Keratinocyte (primary cell): ENCODE measurements around the gene MEIS2. TPM values are rescaled to one million over a fixed set of nuclear protein-coding genes. Genes with fewer than 3 reads are reported as not detected.

Experiments
- DNase-seq: peaks from one replicate; pipeline ENCODE4 v3.0.0-alpha.2; 2011; ENCODE audit warnings: low read depth, missing footprints, low spot score
- FAIRE-seq: peaks from 2 replicates; lab custom pipeline; 2011; peaks lifted over from hg19 to GRCh38; lab: Jason Lieb, UNC
- H2AFZ ChIP-seq: 2 replicates; pipeline ENCODE4 v1.6.0; 2012; ENCODE audit warnings: low read length, control low read depth, inconsistent platforms; ENCODE audit not compliant: control insufficient read depth
- H3K27ac ChIP-seq: 2 replicates; pipeline ENCODE4 v1.5.1; 2011; ENCODE audit warnings: low read length; ENCODE audit not compliant: control insufficient read depth, insufficient read depth
- H3K27me3 ChIP-seq: 3 replicates; pipeline ENCODE4 v1.6.0; 2011; ENCODE audit warnings: low read length; ENCODE audit not compliant: control insufficient read depth, insufficient read depth; ENCODE audit errors: extremely low read depth
- H3K36me3 ChIP-seq, 2 experiments: 2 replicates in 1 of 2; 3 replicates in 1 of 2; pipeline ENCODE4 v1.5.1; 2011; ENCODE audit warnings: low read length in 2 of 2, mild to moderate bottlenecking in 1 of 2; ENCODE audit not compliant: control insufficient read depth in 2 of 2, insufficient read depth in 2 of 2; ENCODE audit errors: extremely low read depth in 1 of 2
- H3K4me1 ChIP-seq: 3 replicates; pipeline ENCODE4 v1.5.1; 2011; ENCODE audit warnings: low read length; ENCODE audit not compliant: control insufficient read depth, insufficient read depth; ENCODE audit errors: extremely low read depth
- H3K4me2 ChIP-seq: 3 replicates; pipeline ENCODE4 v1.6.0; 2011; ENCODE audit warnings: low read depth, low read length; ENCODE audit not compliant: control insufficient read depth, insufficient read depth; ENCODE audit errors: extremely low read depth
- H3K4me3 ChIP-seq, 3 experiments: fragments of 200-600 bp in 1 of 3; sonication (generic) in 1 of 3; 2 replicates in 2 of 3; 3 replicates in 1 of 3; pipeline ENCODE4 v1.5.1; 2011 to 2016; ENCODE audit warnings: low read length in 3 of 3, mild to moderate bottlenecking in 3 of 3, control low read depth in 2 of 3, inconsistent platforms in 1 of 3, low read depth in 1 of 3, mixed read lengths in 1 of 3, mixed run types in 1 of 3, moderate library complexity in 1 of 3; ENCODE audit not compliant: control insufficient read depth in 2 of 3, insufficient read depth in 2 of 3; ENCODE audit errors: extremely low read depth in 1 of 3
- H3K79me2 ChIP-seq: 2 replicates; pipeline ENCODE4 v1.6.0; 2012; ENCODE audit warnings: low read length; ENCODE audit not compliant: control insufficient read depth, insufficient read depth
- H3K9ac ChIP-seq: 3 replicates; pipeline ENCODE4 v1.6.0; 2011; ENCODE audit warnings: low read length; ENCODE audit not compliant: control insufficient read depth, insufficient read depth; ENCODE audit errors: extremely low read depth
- H3K9me1 ChIP-seq: 3 replicates; pipeline ENCODE4 v1.6.0; 2011; ENCODE audit warnings: low read length; ENCODE audit not compliant: control insufficient read depth, insufficient read depth; ENCODE audit errors: extremely low read depth
- H3K9me3 ChIP-seq: 2 replicates; pipeline ENCODE4 v1.5.1; 2012; ENCODE audit warnings: low read depth, low read length; ENCODE audit not compliant: control insufficient read depth
- H4K20me1 ChIP-seq: 3 replicates; pipeline ENCODE4 v1.6.0; 2011; ENCODE audit warnings: low read length; ENCODE audit not compliant: control insufficient read depth, insufficient read depth; ENCODE audit errors: extremely low read depth
- CTCF ChIP-seq, 3 experiments: IDR thresholded peaks in 1 of 3; conservative IDR thresholded peaks in 1 of 3; optimal IDR thresholded peaks in 1 of 3; 2 replicates in 2 of 3; 3 replicates in 1 of 3; pipeline versions ENCODE3 to v1.5.1; 2011; ENCODE audit warnings: low read length in 3 of 3, mild to moderate bottlenecking in 3 of 3, moderate library complexity in 2 of 3, control low read depth in 1 of 3, inconsistent platforms in 1 of 3; ENCODE audit not compliant: insufficient read depth in 2 of 3; ENCODE audit errors: extremely low read depth in 1 of 3
- EZH2 ChIP-seq: IDR thresholded peaks from one replicate; pipeline ENCODE4 v1.6.1; 2012; ENCODE audit warnings: inconsistent platforms, mild to moderate bottlenecking, low read length, moderate library complexity
- dilution Hi-C: fragments of 300-500 bp; cut with MboI; formaldehyde crosslinking; loops from one replicate; pipeline ENCODE4 v1.7.0; 2020; ENCODE audit warnings: low sequenced_read_pairs; ENCODE audit not compliant: extremely low pct_ligation_motif_present
- polyA plus RNA-seq, 5 experiments: library from polyadenylated mRNA; depleted of rRNA in 3 of 5; stranded (reverse) in 3 of 5; stranded (forward) in 1 of 5; unstranded in 1 of 5; fragments of >200 nt; gene quantifications; 1 replicate in 1 of 5; 2 replicates in 3 of 5; 3 replicates in 1 of 5; pipeline versions ENCODE4 v1.2.1 to v1.2.3, GENCODE V29; 2011 to 2012; ENCODE audit warnings: missing spikeins in 2 of 5, low read depth in 1 of 5, low replicate concordance in 1 of 5

The MEIS2 gene
- polyA plus RNA-seq, 1 donor (not counting 4 experiments of a cell fraction or from before 2014, with no cell fraction given), result 11.4 TPM

- H3K79me2 ChIP-seq, result no peaks in the 10 kb centered on the region
- H3K27ac ChIP-seq, result no peak overlapping the region
- no peaks in the 10 kb centered on the region for H3K4me1 ChIP-seq
- H4K20me1 ChIP-seq, result no peaks in the 10 kb centered on the region
- no peaks in the 10 kb centered on the region for H3K36me3 ChIP-seq
- no peak for FAIRE-seq
- no peaks in the 10 kb centered on the region for H3K9me3 ChIP-seq
- H3K4me3 ChIP-seq, result no peak overlapping the region
- no peak for DNase-seq
- no peaks in the 10 kb centered on the region for H3K9me1 ChIP-seq
- H2AFZ ChIP-seq, result no peak overlapping the region
- no peaks in the 10 kb centered on the region for H3K27me3 ChIP-seq
- TF ChIP-seq CTCF (optimal IDR thresholded peaks at IDR 0.05 in 1 of 3, IDR thresholded peaks at IDR 0.05 in 1 of 3, conservative IDR thresholded peaks at IDR 0.05 in 1 of 3; ENCODE audit: extremely low read depth in 1 of 3, insufficient read depth in 2 of 3, low read length in 3 of 3) (no peak), EZH2 (no peak)
- H3K9ac ChIP-seq, result no peak overlapping the region
- dilution Hi-C loops, result no loop called here
- H3K4me2 ChIP-seq, result no peak overlapping the region
Measured at GRCh38 chr15:36938764-36939163, 161.6 kb downstream of the MEIS2 start.

- no peak overlapping the region for H3K9ac ChIP-seq
- no peak overlapping the region for H3K27ac ChIP-seq
- no peaks in the 10 kb centered on the region for H3K27me3 ChIP-seq
- H3K4me1 ChIP-seq, result no peaks in the 10 kb centered on the region
- no peaks in the 10 kb centered on the region for H3K9me1 ChIP-seq
- H3K36me3 ChIP-seq, result no peaks in the 10 kb centered on the region
- no peaks in the 10 kb centered on the region for H4K20me1 ChIP-seq
- TF ChIP-seq CTCF (optimal IDR thresholded peaks at IDR 0.05 in 1 of 3, IDR thresholded peaks at IDR 0.05 in 1 of 3, conservative IDR thresholded peaks at IDR 0.05 in 1 of 3; ENCODE audit: extremely low read depth in 1 of 3, insufficient read depth in 2 of 3, low read length in 3 of 3) (no peak), EZH2 (no peak)
- no peak for DNase-seq
- no peaks in the 10 kb centered on the region for H3K79me2 ChIP-seq
- no peak overlapping the region for H3K4me2 ChIP-seq
- FAIRE-seq, result no peak
- dilution Hi-C loops, result no loop called here
- H3K4me3 ChIP-seq, result no peak overlapping the region
- no peak overlapping the region for H2AFZ ChIP-seq
- no peaks in the 10 kb centered on the region for H3K9me3 ChIP-seq
Measured at GRCh38 chr15:36938131-36938530, 162.2 kb downstream of the MEIS2 start.
